AG08396 (cell line): ENCODE data around the gene ST14.
"Not testable (repeated sequence)": the region's sequence is repeated elsewhere in the genome, so short reads cannot be mapped to it uniquely, and the experiment has no call there.

ENCODE experiments used
- DNase-seq: peaks from one replicate; pipeline ENCODE4 v3.0.0; 2012; ENCODE audit warnings: low spot score, mixed read lengths

ST14 gene

GRCh38 chr11:130164221-130164570 is 4.6 kb downstream of the ST14 start:
- no peak for DNase-seq

GRCh38 chr11:130165601-130166456 is 6.2 kb downstream of the ST14 start:
- no peak for DNase-seq

GRCh38 chr11:130166457-130166784 is 6.8 kb downstream of the ST14 start:
- peak; percentile 95 for DNase-seq

- no peak for DNase-seq
Observed at GRCh38 chr11:130167146-130167545, 7.6 kb downstream of the ST14 start.

- peak; percentile 46 for DNase-seq
Observed at GRCh38 chr11:130168105-130168504, 8.5 kb downstream of the ST14 start.

- no peak for DNase-seq
Observed at GRCh38 chr11:130170345-130170744, 10.8 kb downstream of the ST14 start.

GRCh38 chr11:130171534-130171933 is 12.0 kb downstream of the ST14 start:
- no peak for DNase-seq

GRCh38 chr11:130172001-130172400 is 12.4 kb downstream of the ST14 start:
- not testable (repeated sequence) for DNase-seq

- no peak for DNase-seq
Observed at GRCh38 chr11:130174642-130175041, 15.1 kb downstream of the ST14 start.

GRCh38 chr11:130175898-130176297 is 16.3 kb downstream of the ST14 start:
- no peak for DNase-seq

GRCh38 chr11:130177782-130178181 is 18.2 kb downstream of the ST14 start:
- no peak for DNase-seq

- DNase-seq, result no peak
Observed at GRCh38 chr11:130178441-130179339, 19.1 kb downstream of the ST14 start.

GRCh38 chr11:130179396-130180306 is 20.1 kb downstream of the ST14 start:
- DNase-seq, result no peak

- DNase-seq, result no peak
Observed at GRCh38 chr11:130180491-130180890, 20.9 kb downstream of the ST14 start.

GRCh38 chr11:130180896-130181294 is 21.3 kb downstream of the ST14 start:
- no peak for DNase-seq

- DNase-seq, result peak; percentile 84
Observed at GRCh38 chr11:130181295-130182272, 22.0 kb downstream of the ST14 start.

- no peak for DNase-seq
Observed at GRCh38 chr11:130183878-130184610, 24.5 kb downstream of the ST14 start.

GRCh38 chr11:130187096-130187495 is 27.5 kb downstream of the ST14 start:
- no peak for DNase-seq

- DNase-seq, result no peak
Observed at GRCh38 chr11:130188047-130188446, 28.5 kb downstream of the ST14 start.
